Stimulated activated CD4-positive, alpha-beta T cell treated with anti-CD3 and anti-CD28 coated beads, Interleukin-15, amount 100 ng/mL, for 48 hours (primary cell): ENCODE data around the gene CNDP1.
"Not testable (repeated sequence)": the region's sequence is repeated elsewhere in the genome, so short reads cannot be mapped to it uniquely, and the experiment has no call there.

ENCODE experiments used
- DNase-seq, 2 donors: peaks; one replicate each; pipeline ENCODE4 v3.0.0-alpha.2; 2020; ENCODE audit warnings: low read depth in 2 of 2

The CNDP1 gene, protein sequence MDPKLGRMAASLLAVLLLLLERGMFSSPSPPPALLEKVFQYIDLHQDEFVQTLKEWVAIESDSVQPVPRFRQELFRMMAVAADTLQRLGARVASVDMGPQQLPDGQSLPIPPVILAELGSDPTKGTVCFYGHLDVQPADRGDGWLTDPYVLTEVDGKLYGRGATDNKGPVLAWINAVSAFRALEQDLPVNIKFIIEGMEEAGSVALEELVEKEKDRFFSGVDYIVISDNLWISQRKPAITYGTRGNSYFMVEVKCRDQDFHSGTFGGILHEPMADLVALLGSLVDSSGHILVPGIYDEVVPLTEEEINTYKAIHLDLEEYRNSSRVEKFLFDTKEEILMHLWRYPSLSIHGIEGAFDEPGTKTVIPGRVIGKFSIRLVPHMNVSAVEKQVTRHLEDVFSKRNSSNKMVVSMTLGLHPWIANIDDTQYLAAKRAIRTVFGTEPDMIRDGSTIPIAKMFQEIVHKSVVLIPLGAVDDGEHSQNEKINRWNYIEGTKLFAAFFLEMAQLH

DNA sequence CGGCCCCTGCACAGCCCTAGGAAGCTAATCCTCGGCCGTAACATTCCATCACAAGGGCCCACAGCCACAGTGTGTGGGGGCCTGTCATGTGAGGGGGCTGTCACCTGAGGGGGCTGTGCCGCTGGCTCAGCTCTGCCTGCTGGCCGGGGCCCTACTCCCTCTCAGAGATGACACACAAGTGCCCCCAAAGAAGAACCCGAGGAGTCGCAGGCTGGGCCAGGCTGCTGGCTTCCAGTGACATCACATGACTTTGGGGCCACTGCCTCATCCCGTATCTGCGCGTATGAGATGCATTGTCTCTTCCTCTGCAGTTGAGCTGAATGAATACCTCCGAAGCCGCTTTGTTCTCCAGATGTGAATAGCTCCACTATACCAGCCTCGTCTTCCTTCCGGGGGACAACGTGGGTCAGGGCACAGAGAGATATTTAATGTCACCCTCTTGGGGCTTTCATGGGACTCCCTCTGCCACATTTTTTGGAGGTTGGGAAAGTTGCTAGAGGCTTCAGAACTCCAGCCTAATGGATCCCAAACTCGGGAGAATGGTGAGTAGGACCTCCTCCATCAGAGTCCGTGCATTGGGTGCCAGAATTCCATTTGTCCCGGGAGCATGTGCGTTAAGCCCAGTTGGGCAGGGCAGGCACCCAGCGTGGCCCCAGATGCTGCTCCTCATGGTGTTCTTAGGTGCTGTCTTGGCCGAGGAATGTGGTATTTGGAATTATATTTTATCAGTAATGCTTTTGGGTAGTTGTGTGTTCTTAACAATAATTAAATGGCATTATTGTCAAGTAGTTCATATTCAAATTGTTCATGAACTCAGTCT, at the start of gene CNDP1:
Gene CNDP1, plus strand, starts transcription at position 351 of the 820 bp plus-strand sequence. Its CDS starts 168 bp downstream, at position 519.
- DNase-seq = no peak

DNA sequence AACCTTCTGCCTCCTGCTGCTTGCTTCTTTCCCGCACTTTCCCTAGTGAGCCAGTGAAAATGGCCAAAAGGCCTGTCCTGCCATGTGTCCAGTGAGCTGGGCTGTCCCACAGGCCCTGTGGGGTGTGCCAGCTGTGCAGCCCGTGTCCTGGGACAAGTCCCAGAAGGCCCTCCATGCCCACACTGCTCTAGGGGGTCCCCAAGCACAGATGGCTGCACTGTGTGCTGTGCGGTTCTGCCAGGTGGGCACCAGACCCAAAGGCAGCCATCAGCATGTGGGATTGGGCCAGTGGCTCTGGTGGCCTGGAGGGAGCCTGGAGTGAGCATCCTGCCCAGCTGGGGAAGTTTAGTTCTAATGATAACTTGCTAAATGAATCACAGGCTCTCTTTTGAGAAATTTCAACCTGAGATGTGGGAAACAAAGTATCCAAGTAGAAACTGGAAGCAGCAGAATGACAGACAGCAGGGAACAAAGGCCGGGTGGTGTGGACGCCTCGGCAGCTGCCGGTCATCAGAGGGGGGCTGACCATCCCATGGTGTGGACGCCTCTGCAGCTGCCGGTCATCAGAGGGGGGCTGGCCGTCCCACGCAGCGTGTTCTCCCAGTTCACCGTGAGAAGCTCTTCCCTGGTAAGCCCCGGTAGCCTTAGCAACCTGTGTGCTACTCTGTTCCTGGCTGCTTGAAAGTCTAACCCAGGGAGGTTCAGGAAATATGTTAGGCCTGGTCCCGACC, 48.0 kb upstream of the CNDP1 start:
- DNase-seq = no peak

DNA sequence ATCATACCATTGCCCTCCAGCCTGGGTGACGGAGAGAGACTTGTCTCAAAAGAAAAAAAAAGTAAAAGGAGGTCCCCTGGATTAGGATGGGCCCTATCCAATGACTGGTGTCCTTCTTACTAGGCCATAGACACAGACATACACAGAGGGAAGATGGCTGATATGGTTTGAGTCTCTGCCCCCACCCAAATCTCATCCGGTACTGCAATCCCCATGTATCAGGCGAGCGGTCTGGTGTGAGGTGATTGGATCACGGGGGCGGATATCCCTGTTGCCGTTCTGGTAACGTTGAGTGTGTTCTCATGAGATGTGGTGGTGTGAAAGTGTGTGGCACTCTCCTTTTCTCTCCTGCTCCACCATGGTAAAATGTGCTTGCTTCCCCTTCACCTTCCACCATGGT, 45.9 kb upstream of the CNDP1 start:
- DNase-seq = no peak

DNA sequence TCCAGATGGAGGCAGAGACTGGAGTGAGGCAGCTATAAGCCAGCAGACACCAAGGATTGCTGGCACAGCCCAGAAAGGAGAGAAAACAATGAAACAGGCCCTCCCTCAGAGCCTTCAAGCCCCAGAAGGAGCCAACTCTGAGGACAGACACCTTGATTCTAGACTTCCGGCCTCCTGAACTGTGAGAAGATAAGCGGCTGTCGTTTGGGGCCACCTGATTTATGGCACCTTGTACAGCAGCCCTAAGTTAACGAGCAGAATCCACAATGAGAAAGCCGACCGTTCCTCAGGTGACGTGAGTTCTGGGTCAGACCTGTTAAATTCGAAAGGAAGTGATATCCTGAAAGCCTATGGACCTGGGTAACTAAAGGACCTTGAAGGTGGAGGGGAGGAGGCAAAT, 45.4 kb upstream of the CNDP1 start:
- DNase-seq = no peak

DNA sequence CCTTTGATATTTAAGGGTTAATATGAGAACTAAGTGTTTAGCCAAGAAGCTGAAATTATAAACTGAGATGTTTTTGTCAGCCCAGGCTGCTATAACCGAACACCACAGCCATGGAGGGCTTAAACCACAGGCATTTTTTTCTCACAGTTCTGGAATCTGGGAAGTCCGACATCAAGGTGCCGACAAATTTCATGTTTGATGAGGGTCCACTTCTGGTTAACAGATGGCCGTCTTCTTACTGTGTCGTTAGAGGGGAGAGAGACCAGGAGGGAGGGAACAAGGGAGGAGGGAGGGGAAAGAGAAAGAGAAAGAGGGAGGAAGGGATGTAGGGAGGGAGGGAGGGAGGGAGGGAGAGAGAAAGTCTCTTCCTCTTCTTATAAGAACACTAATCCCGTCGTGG, 44.6 kb upstream of the CNDP1 start:
- no peak for DNase-seq

DNA sequence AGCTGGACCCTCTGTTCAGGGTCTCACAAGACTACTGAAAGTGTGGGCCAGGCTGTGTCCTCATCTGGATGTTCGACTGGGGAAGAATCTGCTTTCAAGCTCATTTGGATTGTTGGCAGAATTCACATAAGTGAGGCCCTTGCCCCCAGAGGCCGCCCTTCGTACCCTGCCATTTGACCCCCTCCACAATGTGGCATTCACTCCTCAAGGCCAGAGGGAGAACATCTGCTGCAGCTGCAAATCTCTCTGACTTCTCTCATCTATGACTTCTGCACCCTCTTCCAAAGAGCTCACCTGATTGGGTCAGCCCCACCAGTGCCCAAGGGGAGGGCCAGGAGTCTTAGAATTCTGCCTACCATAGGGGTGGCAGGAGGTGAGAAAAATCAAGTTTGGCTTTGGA, 42.0 kb upstream of the CNDP1 start:
- no peak for DNase-seq

DNA sequence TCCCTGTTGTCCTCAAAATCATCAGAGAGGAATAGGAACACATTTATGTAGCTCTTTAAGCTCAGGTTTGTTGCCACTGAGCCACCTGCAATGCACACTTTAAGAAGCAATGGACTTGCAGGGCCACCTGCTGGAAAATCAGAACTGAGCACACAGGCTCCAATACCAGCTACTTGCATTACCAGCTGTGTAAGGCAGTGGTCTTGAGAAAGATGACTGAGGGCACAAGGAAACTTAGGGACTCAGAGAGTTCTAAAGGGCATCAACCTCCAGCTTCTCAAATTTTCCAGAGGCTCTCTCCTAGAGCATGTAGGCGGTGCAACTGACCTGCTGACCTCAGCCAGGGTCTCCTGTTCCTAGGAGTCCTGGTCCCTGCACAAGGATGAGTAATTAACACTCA, 40.6 kb upstream of the CNDP1 start:
- no peak for DNase-seq

DNA sequence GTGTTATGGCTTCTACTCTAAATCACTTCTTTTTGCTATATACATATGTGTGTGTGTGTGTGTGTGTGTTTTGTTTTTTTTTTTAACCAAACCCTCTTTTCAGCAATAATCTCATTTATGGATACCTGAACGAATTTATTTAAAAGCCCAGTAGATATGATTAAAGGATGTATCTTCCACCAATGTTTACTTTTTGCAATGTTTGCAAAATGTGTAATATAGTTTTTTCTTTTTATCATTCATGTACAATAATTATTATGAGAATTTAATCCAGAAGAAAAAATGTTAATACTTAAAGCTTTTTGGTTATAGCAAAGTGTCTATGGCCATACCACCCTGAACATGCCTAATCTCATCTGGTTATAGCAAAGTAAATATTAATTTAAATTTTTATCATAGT, 39.8 kb upstream of the CNDP1 start:
- DNase-seq = no peak

DNA sequence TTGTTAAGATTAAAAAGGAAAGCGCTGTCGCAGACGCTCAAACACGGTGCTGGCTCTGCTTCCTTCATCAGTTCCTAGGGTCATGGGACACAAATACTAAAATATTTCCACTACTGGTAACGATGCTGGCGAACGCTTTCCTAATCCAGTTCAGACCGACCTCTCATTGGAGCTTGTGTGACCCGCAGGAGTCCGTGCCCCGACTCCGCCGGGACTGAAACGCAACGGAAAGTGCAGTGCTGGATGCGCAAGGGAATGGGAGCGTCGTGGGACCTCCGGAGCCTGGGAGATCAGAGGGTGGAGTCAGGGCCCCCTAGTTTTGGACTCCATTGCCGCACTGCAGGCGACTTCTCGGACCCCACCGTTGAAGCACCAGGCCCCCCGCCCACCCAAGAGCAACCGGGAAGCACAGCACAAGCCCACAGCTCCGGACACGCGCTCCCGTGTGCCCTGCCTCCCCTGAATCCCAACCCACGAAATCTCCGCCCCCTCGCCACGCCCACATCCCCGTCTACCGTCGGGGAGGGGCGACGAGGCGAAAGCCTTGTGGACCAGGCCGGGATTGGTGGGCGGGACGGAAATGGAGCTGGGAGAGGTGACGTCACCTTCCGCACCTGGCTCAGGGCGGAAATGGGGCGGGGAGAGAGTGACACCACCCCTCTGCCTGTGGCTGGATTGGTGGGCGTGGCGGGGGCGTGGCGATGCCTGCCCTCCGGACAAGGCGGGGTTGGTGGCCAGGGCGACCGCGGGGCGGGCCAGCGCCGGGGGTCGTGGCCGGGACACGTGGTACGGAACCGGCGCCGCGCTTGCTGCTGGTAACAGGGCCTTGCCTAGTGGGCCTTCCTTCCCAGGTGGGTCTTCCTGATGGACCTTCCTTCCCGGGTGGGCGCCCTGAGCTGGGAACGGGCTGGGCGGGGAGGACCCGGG, 38.5 kb upstream of the CNDP1 start, which contains the start of gene CNDP2:
Gene CNDP2, plus strand, starts transcription at position 783 of the 927 bp plus-strand sequence. CDS start 3,611 bp downstream, outside the sequence.
- peak; percentile 98 to 100 for DNase-seq

DNA sequence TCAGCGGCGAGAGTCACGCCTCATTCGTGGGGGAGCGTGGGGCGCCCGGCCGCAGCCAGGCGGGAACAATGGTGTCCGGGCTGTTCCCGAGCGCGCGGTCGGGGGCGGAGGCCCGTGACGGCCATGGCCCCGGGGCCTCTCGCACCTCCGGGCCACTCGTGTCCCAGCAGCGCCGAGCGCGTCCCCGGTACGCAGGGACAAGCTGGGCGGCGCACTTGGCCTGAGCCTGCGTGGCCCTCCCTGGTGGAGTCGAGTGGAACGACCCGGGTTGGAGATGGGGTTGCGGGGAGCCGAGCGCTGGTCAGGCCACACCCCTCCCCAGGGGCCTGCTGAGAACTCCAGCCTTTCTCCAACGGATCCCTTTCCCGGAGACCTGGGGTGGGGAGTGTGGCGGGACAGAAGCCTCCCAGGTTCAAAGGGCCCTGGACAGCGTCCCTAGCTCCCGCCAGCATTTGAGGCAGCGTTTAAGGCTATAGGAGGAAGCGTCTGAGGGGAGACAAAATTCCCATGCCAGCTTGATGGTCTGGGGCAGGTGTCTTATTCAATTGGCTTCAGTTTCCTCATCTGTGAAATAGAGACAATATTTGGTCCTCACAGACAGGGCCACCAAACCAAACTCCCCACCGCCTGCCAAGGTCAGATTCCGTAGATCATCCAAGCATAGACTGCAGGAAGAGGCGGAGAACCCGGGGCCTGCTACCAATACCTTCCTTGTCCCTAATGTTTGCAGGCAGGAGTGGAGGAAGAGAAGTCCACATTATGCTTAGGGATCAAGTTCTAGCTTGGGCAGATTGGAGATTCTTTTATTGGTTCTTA, 37.6 kb upstream of the CNDP1 start:
- no peak for DNase-seq

DNA sequence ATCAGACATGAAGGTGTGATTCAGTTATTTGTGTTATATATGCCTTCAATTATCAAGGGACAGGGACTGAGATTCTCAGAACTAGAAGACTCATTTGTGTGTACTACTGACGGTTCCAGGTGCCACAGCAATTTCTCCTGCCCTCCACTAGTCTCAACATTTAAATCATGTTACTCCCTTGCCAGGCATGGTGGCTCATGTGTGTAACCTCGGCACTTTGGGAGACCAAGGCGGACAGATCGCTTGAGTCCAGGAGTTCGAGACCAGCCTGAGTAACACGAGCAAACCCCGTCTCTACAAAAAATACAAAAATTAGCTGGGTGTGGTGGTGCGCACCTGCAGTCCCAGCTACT, 37.0 kb upstream of the CNDP1 start:
- DNase-seq = no peak

DNA sequence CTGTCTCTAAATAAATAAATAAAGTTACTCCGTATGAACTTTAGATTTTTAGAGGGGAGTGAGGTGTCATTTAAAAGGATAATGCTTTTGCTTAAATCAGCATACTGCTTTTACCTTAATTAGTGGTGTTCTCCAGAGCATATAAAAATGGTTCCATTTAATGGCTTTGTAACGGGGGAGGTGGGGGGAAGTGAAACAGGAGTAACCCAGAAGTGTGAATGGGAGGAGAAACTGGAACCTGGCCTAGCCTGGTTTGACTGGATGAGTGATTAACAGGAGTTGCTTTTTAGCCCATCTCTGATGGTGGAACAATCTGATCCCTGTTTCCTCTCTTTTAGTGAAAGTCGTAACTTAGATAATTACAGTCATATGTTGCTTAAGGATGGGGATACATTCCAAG, 36.5 kb upstream of the CNDP1 start:
- DNase-seq = no peak

DNA sequence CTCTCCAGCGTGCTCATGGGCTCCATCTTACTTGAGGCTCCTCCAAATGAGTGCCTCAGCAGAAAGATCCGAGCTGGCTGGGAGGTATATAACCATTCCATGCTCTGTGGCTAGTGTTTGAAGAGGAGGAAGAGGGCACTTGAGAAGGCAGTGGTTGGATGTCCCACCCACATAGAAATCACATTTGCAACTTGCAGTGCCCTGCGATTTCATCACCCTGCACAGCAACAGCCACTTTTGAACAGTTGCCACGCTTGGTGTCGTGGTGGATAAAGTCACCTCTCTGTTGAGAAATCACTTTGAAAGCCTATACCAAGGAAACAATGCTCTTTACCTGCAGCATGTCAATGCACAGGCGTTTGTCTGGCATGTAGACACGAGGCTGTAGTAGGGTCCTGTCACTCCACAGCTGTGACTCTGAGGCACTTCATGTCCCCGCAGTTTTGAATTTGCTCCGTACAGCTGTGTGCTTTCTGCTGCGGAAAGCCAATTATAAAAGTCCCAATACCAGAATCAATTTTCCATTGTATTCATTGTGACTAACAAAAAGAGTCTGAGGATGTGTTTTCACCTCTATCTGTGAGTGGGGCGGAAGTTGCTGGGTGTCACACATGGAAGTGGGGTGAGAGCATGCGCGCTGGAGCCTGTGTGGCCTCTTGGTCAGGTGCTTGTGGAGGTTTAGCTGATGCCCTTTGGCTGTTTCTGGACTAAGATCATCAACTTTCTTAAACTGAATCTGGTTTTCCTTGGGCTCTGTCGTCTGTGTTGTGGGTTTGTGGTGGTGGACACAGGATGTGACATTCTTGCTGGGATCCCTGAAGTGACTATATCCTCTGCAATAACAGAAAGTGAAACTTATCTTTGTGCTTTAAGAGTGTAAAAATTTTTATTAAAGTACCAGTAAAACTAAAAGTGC, 35.3 kb upstream of the CNDP1 start:
- DNase-seq = peak; percentile 65 to 77

DNA sequence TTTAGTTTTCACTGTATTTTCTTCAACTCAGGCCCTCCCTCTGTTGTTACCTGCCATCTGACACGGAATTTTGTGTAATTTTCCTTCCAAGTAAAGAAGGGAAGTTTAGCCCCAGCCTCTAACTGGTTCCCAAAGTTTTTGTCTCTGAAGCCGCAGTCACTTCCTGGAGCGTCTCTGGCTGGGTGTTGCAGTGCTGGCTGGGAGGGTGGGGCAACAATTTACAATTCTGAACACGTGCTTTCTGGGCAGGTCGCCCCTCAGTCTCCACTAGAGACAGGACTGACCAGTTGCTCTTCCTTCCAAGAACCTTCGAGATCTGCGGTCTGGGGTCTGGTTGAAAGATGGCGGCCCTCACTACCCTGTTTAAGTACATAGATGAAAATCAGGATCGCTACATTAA, 34.7 kb upstream of the CNDP1 start:
- no peak for DNase-seq

DNA sequence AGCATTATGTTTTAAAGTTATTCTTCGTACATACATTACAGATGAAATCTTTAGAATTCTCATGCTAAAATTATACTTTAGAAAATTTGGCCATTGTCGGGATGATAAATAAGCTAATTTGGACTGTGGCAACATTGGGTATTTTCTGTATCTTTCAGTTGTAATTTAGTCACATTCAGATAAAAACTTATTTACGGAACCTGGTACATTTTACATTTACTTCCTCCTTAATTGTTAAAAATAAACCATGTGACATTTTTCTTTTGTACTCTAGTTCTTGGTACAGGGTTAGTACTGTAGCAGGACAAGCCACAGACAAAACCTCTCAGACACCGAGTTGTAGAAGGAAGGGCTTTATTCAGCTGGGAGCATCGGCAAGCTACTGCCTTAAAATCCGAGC, 33.9 kb upstream of the CNDP1 start:
- DNase-seq = no peak

DNA sequence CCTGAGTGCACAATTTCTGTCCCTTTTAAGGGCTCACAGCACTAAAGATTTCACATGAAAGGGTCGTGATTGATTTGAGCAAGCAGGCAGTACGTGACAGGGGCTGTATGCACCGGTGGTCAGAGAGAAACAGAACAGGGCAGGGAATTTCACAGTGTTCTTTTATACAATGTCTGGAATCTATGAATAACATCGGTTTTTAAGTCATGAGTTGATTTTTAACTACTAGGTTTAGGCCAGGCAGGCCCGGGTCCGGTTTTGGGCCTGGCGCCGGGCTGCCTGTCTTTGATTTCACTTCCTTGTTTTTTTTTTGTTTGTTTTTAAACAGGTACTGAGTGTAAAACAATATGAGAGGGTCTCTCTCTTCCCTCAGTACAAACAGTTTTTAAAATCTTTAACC, 33.5 kb upstream of the CNDP1 start:
- DNase-seq = not testable (repeated sequence)

DNA sequence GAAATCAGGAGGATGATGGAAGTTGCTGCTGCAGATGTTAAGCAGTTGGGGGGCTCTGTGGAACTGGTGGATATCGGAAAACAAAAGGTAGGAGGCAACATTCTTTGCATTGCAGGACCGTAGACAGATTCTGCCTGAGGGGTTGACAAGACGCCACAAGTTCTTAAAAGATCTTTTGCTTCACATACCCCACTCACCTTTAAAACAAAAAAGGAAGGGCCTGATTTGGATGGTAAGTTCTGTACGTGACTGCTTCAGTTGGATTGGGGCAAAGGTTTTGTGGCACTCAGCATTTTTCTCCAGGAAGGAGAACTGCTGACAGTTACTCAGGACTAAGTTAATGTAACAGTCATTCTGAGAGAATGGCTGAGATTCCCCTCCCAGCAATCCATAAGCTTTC, 32.9 kb upstream of the CNDP1 start:
- DNase-seq = no peak

DNA sequence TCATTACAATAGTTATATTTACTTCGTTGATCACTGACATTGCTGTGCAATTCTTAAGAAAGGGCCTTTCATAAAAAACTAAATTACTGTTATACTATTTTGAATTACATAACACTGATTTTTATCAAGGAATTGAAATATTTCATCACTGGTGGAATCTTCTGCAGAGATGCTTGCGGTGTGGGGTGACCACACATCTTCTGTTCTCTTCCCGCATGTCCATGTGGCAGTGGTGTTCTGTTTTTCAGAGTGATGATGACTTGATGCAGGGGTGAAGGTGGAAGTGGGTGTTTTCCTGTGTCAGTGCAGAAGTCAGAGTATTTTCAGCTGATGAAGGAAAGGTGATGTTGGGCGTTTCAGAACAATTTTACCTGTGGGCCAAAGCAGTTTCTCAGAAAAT, 31.2 kb upstream of the CNDP1 start:
- DNase-seq = no peak

DNA sequence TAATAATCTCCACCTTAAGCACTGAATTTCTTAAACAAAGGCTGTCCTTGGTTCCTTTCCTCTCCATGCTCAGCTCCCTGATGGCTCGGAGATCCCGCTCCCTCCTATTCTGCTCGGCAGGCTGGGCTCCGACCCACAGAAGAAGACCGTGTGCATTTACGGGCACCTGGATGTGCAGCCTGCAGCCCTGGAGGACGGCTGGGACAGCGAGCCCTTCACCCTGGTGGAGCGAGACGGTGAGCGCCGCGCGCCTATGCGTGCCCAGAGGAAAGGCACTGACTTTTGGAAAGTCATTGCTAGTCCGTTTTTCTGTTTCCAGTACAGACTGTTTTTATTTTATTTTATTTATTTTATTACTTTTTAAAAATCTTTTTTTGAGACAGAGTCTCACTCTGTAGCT, 28.5 kb upstream of the CNDP1 start:
- no peak for DNase-seq
